RWPE2 (cell line): Measurements from ENCODE around the gene SIM2.

ENCODE experiments used
- ATAC-seq: fragments of 200-7000 bp; cut with Tn5 transposase; 3 replicates; pipeline ENCODE4 v1.9.1; 2021; ENCODE audit warnings: low read depth
- DNase-seq: peaks from one replicate; pipeline ENCODE4 v3.0.0-alpha.2; 2020; ENCODE audit warnings: low spot score
- H3K27ac ChIP-seq: fragments of 450-650 bp; 2 replicates; pipeline ENCODE4 v1.5.1; 2017; ENCODE audit warnings: mild to moderate bottlenecking; ENCODE audit not compliant: poor library complexity, severe bottlenecking
- H3K27me3 ChIP-seq: fragments of 250-450 bp; sonication (Bioruptor Pico); 2 replicates; pipeline ENCODE4 v1.5.1; 2021; ENCODE audit warnings: mild to moderate bottlenecking, moderate library complexity; ENCODE audit not compliant: insufficient read depth, poor library complexity, severe bottlenecking
- H3K36me3 ChIP-seq: fragments of 250-450 bp; sonication (Bioruptor Pico); 2 replicates; pipeline ENCODE4 v1.5.1; 2020; ENCODE audit warnings: low read depth, mild to moderate bottlenecking, moderate library complexity
- H3K4me1 ChIP-seq: fragments of 250-450 bp; sonication (Bioruptor Pico); 2 replicates; pipeline ENCODE4 v1.5.1; 2021; ENCODE audit warnings: mild to moderate bottlenecking, moderate library complexity; ENCODE audit not compliant: insufficient read depth, poor library complexity, severe bottlenecking
- H3K4me3 ChIP-seq: fragments of 250-450 bp; sonication (Bioruptor Pico); 2 replicates; pipeline ENCODE4 v1.5.1; 2021; ENCODE audit warnings: mild to moderate bottlenecking, moderate library complexity; ENCODE audit not compliant: severe bottlenecking
- H3K9me3 ChIP-seq: fragments of 250-450 bp; sonication (Bioruptor Pico); 2 replicates; pipeline ENCODE4 v1.5.1; 2021; ENCODE audit warnings: mild to moderate bottlenecking, moderate library complexity; ENCODE audit not compliant: severe bottlenecking
- TF ChIP-seq, protein P1 (sequence below): fragments of 450-650 bp; IDR thresholded peaks from one replicate; pipeline ENCODE4 v1.5.1; 2017; ENCODE audit warnings: mild to moderate bottlenecking, moderate library complexity; ENCODE audit not compliant: poor library complexity, severe bottlenecking

SIM2 gene

DNA sequence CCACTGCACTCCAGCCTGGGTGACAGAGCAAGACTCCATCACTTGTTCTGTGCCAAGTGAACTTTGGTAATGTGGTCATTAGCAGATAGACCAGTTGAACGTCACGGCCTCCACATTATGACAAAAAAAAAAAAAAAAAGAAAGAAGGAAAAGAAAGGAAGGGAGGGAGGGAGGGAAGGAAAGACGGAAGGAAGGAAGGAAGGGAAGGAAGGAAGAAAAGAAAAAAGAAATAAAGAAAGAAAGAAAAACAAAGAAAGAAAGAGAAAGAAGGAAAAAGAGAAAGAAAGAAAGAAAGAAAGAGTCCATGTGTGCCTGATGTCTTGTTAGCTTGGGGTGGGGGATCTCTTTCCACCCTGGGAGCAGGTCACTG is 45.3 kb downstream of the SIM2 start:
- Histone ChIP-seq H3K4me3 (no peak overlapping the region), H3K27ac (no peak overlapping the region), H3K27me3 (no peaks in the 10 kb centered on the region), H3K9me3 (no peaks in the 10 kb centered on the region), H3K36me3 (peaks cover 45% of the 10 kb centered on the region), H3K4me1 (no peaks in the 10 kb centered on the region)
- DNase-seq, result no peak
- TF ChIP-seq, protein P1, sequence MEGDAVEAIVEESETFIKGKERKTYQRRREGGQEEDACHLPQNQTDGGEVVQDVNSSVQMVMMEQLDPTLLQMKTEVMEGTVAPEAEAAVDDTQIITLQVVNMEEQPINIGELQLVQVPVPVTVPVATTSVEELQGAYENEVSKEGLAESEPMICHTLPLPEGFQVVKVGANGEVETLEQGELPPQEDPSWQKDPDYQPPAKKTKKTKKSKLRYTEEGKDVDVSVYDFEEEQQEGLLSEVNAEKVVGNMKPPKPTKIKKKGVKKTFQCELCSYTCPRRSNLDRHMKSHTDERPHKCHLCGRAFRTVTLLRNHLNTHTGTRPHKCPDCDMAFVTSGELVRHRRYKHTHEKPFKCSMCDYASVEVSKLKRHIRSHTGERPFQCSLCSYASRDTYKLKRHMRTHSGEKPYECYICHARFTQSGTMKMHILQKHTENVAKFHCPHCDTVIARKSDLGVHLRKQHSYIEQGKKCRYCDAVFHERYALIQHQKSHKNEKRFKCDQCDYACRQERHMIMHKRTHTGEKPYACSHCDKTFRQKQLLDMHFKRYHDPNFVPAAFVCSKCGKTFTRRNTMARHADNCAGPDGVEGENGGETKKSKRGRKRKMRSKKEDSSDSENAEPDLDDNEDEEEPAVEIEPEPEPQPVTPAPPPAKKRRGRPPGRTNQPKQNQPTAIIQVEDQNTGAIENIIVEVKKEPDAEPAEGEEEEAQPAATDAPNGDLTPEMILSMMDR, result no peak
- no peak for ATAC-seq

DNA sequence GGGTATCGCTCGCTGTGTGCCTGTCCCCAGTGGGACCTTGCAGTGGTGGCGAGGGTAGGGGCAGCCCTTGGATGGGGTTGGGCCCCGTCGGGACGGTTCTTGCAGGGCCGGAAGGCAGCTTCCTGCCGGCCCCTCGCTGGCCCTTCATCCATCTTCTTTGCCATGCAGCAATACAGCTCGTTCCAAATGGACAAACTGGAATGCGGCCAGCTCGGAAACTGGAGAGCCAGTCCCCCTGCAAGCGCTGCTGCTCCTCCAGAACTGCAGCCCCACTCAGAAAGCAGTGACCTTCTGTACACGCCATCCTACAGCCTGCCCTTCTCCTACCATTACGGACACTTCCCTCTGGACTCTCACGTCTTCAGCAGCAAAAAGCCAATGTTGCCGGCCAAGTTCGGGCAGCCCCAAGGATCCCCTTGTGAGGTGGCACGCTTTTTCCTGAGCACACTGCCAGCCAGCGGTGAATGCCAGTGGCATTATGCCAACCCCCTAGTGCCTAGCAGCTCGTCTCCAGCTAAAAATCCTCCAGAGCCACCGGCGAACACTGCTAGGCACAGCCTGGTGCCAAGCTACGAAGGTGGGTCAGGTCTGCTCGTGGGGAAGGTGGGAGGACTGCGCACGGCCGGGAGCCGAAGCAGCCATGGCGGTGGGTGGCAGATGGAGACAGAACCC is 45.8 kb downstream of the SIM2 start:
- H3K27ac ChIP-seq, result no peak overlapping the region
- no peak for ATAC-seq
- DNase-seq, result no peak
- peaks cover 45% of the 10 kb centered on the region for H3K36me3 ChIP-seq
- TF ChIP-seq, protein P1, result no peak
- H3K27me3 ChIP-seq, result no peaks in the 10 kb centered on the region
- H3K4me1 ChIP-seq, result no peaks in the 10 kb centered on the region
- no peaks in the 10 kb centered on the region for H3K9me3 ChIP-seq
- H3K4me3 ChIP-seq, result no peak overlapping the region

DNA sequence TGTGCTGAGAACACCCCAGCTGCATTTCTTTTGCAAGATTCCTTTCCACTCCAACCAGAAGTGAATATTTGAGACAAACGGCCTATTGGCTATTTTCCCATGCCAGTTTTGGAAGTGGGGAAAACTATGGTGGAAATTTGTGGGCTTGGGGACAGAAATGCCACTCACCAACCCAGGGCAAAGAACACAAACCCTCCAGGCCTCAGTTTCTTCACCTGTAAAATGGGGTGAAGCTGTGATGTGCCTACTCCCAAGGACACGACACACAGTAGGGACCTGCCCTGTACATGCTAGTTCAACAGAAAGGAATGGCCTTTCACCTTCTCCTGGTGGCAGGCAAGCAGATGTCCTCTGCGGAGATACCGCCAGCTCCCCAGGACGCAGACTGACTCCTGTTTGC is 46.5 kb downstream of the SIM2 start:
- H3K4me1 ChIP-seq, result no peaks in the 10 kb centered on the region
- no peaks in the 10 kb centered on the region for H3K9me3 ChIP-seq
- no peaks in the 10 kb centered on the region for H3K27me3 ChIP-seq
- H3K4me3 ChIP-seq, result no peak overlapping the region
- no peak overlapping the region for H3K27ac ChIP-seq
- ATAC-seq, result no peak
- H3K36me3 ChIP-seq, result peaks cover 45% of the 10 kb centered on the region
- DNase-seq, result no peak
- TF ChIP-seq, protein P1, result no peak

DNA sequence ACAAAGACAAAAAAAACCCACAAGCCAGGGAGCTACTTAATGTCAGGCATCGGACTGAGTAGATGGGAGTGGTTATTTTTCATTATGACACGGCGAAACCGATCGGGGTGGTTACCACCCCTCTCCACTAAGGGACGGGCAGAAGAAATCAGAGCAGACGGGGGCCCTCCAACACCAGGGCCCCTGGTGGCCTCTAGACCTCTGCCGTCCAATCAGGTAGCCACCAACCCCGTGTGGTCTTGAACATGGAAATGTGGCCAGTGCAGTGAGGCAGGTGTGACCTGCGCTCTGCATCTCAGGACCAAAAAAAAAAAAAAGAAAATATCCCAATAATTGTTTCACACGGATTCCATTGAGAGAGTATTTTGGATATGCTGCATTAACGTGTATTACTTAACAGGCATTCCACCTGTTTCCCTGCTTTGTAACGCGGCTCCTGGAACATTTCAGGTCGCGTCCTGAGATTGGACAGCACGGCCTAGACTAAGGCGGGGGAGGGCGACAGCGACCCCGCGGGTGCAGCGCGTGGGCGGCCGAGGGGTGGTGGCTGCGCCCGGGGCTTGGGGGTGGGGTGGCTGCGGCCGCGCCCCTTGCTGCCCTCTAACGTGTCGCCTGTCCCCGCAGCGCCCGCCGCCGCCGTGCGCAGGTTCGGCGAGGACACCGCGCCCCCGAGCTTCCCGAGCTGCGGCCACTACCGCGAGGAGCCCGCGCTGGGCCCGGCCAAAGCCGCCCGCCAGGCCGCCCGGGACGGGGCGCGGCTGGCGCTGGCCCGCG is 48.3 kb downstream of the SIM2 start:
- no peak for DNase-seq
- no peaks in the 10 kb centered on the region for H3K9me3 ChIP-seq
- H3K4me1 ChIP-seq, result no peaks in the 10 kb centered on the region
- no peak for ATAC-seq
- no peaks in the 10 kb centered on the region for H3K27me3 ChIP-seq
- no peak overlapping the region for H3K27ac ChIP-seq
- TF ChIP-seq, protein P1, result no peak
- H3K36me3 ChIP-seq, result peaks cover 39% of the 10 kb centered on the region
- no peak overlapping the region for H3K4me3 ChIP-seq
